HG03439 (cell line): ENCODE measurements around the gene NUBP2.

ENCODE experiments used
- ATAC-seq: cut with Tn5 transposase; IDR thresholded peaks from one replicate; pipeline ENCODE4 v1.9.1; 2021; ENCODE audit warnings: mild to moderate bottlenecking, moderate library complexity; ENCODE audit not compliant: unreplicated experiment

Gene NUBP2

DNA sequence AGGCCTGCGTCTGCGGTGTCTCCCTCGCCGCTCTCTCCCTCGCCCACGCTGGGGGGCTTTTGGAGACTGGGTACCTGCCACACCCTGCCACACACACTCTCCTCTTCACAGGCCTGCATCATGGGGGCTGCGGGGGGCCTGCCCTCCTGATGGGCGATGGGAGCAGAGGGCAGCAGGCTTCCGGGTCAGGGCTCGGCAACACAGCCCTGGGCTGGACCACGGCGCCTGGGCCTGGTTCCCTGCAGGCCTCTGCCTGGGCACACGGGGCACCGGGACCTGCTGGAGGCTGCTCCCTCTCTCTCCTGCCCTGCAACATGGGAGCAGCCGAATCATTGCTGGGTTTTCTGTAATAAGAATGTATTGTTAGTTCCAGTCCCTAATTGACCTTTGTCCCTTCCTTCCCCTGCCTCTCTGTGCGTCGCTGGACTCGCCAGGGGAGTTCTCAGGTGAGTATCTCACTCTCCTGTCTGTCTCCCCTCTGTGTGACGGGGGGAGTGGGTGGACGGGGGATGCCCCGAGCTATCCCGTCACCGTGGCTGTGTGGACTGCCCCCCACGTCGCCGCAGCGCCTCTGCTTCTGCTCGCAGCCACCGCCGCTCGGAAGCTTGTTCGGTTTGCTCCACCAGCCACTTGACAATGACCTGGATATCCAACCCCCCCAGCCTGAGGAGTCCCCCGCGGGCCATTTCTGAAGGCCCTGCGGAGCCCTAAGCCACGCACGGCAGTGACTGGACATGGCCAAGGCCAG is 24.9 kb upstream of the NUBP2 start:
- no peak for ATAC-seq

- no peak for ATAC-seq
Measured at GRCh38 chr16:1758923-1759322, 23.8 kb upstream of the NUBP2 start.

DNA sequence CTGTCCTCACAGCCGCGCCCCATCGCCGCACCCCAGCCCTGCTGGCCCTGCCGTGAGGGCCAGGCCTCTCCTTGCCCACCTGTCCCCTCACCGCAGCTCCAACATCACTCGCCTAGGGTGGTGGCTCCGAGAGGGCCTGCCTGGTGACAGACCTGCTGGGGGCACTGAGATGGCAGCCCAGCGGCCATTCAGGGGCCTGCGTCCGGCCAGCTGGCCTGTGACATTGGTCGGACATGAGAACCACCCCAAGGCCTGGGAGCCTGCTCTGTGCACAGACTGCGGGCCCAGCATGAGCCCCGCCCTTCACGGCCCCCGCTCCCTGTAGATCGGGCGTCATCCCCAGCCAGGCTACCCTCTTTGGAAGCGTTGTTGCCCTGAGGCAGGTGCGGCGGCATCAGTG is 23.2 kb upstream of the NUBP2 start:
- ATAC-seq, result no peak

DNA sequence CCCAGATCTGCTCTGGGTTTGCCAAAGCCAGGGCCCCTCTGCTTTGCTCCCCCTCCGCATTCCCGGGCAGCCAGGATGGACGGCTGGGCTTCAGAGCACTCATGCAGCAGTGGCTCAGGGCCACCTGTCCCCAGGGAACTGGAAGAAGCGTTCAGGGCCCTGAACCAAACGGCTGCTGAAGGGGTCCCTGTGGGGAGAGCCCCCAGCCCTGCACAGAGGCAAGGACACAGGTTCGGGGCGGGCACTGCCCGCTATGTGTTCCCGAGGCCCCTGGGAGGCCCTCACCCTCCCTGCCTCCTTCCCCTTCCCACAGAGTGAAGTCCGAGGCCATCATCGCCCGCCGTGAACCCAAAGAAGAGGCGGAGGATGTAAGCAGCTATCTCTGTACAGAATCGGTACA is 21.8 kb upstream of the NUBP2 start:
- ATAC-seq, result no peak

DNA sequence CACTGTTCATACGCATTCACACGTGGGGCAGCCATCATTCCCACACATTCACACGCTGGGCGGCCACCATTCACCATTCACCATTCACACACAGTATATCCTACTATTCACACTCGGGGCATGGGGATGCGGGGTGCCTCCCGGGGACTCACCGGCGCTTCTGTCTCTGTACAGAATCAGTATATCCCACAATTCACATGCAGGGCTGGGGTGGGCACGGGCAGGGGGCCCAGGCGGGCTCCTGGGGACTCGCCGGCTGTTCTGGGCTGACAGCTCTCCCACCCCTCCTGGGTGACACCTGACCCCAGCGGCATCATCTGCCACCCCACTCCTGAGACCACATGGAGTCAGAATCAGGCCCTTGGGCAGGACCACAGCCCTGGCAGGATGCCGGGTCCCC is 21.0 kb upstream of the NUBP2 start:
- no peak for ATAC-seq

GRCh38 chr16:1762196-1762878 is 20.4 kb upstream of the NUBP2 start:
- no peak for ATAC-seq

DNA sequence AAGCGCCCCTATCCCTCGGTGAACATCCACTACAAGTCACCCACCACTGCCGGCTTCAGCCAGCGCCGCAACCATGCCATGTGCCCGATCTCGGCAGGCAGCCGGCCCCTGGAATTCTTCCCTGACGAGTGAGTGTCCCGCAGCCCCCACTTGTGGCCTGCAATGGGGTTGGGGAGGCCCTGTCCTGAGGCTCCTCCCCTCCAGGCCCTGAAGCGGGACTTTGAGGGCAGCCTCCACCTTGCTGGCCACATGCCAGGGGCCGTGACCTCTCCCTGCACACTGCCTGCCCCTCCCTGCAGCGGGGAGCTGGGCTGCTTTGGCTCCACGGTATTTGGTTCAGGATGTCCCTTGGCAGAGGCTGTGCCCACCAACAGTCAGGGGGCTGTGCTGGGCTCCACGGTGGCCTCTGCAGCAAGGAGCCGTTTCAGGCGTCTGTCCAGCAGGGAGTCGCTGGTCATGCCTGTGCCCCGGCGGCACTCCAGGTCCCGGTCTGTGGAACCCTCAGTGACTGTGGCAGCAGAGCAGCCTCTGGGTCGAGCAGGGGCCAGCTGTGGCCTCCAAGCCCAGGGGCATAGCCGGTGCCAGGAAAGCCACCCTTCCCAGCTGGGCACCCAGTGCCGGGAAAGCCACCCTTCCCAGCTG is 19.8 kb upstream of the NUBP2 start:
- ATAC-seq, result no peak

DNA sequence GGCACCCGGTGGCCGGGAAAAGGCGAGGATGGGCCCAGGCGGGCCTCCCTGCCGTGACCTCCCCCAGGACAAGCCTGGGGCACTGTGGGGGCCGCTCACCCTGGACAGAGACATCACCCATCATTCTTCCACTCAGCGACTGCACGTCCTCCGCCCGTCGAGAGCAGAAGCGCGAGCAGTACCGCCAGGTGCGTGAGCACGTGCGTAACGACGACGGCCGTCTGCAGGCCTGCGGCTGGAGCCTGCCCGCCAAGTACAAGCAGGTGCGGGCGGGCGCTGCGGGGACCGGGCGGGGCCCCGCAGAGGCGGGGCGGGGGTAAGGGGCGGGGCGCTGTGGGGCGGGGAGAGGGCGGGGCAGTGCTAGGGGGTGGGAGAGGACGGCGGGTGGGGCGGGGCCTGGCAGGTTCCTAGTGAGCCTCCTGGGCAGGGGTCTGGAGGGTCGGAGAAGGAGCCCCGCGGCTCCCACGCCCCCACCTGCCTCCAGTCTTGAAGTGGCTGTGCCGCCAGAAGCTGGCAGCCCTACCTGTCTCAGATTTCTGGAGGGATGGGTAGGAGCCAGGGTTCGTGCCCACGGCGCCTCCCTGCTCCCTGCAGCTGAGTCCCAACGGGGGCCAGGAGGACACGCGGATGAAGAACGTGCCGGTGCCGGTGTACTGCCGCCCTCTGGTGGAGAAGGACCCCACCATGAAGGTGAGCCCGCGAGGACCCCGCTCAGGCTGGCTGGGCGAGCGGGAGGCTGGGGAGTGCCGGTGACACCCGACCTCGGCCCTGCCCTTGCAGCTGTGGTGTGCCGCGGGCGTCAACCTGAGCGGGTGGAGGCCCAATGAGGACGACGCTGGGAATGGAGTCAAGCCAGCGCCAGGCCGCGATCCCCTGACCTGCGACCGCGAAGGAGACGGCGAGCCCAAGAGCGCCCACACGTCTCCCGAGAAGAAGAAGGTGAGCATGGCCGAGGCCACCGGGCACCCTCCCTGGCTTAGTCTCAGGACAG is 18.9 kb upstream of the NUBP2 start:
- ATAC-seq, result no peak

DNA sequence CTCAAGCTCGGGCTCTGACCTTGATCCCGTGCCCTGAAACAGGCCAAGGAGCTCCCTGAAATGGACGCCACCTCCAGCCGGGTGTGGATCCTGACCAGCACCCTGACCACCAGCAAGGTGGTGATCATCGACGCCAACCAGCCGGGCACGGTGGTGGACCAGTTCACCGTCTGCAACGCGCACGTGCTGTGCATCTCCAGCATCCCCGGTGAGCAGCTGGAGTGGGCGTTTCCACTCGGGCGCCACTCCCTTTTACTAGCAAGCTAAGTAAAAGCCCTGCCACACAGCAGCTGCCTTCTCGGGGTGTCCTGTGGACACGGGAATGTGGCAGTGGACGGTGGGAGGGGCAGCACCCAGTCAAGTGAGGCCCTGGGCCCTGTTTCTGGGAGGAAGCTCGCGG is 17.8 kb upstream of the NUBP2 start:
- ATAC-seq, result no peak

DNA sequence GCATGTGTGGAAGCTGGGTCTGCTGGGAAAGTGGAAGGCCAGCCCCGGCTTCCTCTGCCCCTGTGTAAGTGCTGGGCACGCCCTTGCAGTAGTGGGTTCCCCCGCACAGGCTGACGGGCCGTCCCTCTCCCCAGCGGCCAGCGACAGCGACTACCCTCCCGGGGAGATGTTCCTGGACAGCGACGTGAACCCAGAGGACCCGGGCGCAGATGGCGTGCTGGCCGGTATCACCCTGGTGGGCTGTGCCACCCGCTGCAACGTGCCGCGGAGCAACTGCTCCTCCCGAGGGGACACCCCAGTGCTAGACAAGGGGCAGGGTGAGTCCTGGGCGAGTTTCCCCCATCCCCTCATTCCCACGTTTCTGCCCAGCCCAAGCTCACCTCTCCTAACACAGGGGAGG is 16.9 kb upstream of the NUBP2 start:
- ATAC-seq, result no peak

DNA sequence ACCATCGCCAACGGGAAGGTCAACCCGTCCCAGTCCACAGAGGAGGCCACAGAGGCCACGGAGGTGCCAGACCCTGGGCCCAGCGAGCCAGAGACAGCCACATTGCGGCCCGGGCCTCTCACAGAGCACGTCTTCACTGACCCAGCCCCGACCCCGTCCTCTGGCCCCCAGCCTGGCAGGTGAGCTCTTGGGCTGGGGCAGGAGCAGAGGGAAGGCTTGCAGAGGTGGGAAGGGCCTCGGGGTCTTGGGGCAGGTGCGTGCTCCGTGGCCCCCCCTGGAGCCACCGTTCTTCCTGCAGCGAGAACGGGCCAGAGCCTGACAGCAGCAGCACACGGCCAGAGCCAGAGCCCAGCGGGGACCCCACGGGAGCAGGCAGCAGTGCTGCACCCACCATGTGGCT is 16.5 kb upstream of the NUBP2 start:
- no peak for ATAC-seq

GRCh38 chr16:1766701-1767100 is 16.1 kb upstream of the NUBP2 start:
- no peak for ATAC-seq

GRCh38 chr16:1767116-1767994 is 15.4 kb upstream of the NUBP2 start:
- no peak for ATAC-seq

DNA sequence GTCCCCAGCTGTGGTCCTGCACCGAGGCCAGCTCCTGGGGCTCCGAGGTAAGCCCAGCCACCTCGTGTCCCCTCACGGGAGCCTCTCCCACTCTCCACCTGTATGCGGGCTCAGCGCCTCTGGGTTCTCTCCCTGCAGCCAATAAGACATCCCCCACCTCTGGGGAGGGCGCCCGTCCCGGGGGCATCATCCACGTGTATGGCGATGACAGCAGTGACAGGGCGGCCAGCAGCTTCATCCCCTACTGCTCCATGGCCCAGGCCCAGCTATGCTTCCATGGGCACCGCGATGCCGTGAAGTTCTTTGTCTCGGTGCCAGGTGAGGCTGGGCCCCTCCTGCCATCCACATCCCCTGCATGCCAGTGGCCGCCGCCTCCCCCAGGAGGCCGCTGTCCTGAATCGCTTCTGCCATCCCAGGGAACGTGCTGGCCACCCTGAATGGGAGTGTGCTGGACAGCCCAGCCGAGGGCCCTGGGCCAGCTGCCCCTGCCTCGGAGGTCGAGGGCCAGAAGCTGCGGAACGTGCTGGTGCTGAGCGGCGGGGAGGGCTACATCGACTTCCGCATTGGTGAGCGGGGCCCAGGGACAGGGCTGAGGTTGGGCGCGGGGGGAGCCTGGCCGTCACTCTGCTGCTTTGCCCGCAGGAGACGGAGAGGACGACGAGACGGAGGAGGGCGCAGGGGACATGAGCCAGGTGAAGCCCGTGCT is 14.5 kb upstream of the NUBP2 start:
- ATAC-seq, result no peak

- ATAC-seq, result no peak
Measured at GRCh38 chr16:1768767-1769401, 13.9 kb upstream of the NUBP2 start.

DNA sequence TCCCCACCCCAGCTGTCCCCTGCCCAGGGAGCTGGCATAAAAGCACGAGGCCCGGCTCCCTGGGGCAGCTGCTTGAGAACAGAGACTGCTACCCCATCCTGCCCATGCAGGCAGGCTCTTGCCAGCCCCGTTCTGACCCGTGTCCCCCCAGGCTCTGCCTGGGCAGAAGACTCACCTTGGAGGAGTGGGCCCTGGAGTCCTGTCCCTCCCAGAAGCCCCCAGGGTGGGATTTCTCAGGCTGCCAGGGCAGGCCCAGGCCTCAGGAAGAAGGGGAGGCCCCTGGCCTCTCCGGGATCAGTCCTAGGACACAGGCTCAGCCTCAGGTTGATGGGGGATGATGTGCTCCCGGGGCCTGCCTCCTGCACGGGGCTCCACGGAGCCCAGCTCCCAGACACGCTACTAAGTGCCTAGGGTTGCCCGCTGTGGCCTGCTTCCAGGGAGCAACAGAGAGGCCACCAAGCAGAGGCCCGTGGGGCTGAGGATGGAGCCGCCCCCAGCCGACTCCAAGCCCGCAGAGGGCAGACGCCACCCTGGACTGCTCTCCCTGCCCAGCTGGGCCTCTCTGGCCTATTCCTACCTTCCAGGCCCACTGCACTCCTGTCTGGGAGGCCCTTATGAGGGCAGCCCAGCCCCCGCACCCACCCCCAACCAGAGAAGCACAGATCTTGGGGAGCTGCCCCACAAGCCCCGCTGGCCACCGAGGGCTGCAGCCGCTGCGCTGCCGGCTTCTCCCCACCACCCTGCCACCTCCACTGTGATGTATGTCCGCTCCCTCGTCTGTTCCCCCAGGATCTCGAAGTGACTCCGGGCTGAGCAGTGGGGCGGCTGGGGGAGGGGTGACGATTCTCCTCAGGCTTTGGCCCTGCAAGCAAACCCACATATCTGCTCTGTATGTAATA is 13.1 kb upstream of the NUBP2 start:
- ATAC-seq, result no peak

GRCh38 chr16:1770328-1771187 is 12.2 kb upstream of the NUBP2 start:
- ATAC-seq, result no peak
